Ishikawa (cell line): Measurements from ENCODE around the gene CHM.

ENCODE experiments used
- CEBPB ChIP-seq: IDR thresholded peaks from 2 replicates; pipeline ENCODE4 v1.6.1; 2012
- CREB1 ChIP-seq: IDR thresholded peaks from 2 replicates; pipeline ENCODE4 v1.6.1; 2012; ENCODE audit warnings: low read depth
- EGR1 ChIP-seq: IDR thresholded peaks from 2 replicates; pipeline ENCODE4 v1.6.1; 2012
- EP300 ChIP-seq: IDR thresholded peaks from 2 replicates; pipeline ENCODE4 v1.6.1; 2012; ENCODE audit warnings: borderline replicate concordance
- FOXM1 ChIP-seq: IDR thresholded peaks from 2 replicates; pipeline ENCODE4 v1.6.1; 2012; ENCODE audit warnings: low read depth, borderline replicate concordance
- NFIC ChIP-seq: IDR thresholded peaks from 2 replicates; pipeline ENCODE4 v1.6.1; 2012
- RAD21 ChIP-seq: IDR thresholded peaks from 2 replicates; pipeline ENCODE4 v1.6.1; 2012; ENCODE audit warnings: low read depth
- TAF1 ChIP-seq: IDR thresholded peaks from 2 replicates; pipeline ENCODE4 v1.6.1; 2012; ENCODE audit warnings: low read depth, mild to moderate bottlenecking
- TCF12 ChIP-seq: IDR thresholded peaks from 2 replicates; pipeline ENCODE4 v1.6.1; 2012; ENCODE audit warnings: low read depth
- TEAD4 ChIP-seq: IDR thresholded peaks from 2 replicates; pipeline ENCODE4 v1.6.1; 2012
- YY1 ChIP-seq: IDR thresholded peaks from 2 replicates; pipeline ENCODE4 v1.6.1; 2012; ENCODE audit warnings: low read depth
- ZBTB7A ChIP-seq: IDR thresholded peaks from 2 replicates; pipeline ENCODE4 v1.6.1; 2012; ENCODE audit warnings: low read depth
- TF ChIP-seq, protein P1 (sequence below): IDR thresholded peaks from 2 replicates; pipeline ENCODE4 v1.6.1; 2012
- TF ChIP-seq, protein P2 (sequence below): IDR thresholded peaks from 2 replicates; pipeline ENCODE4 v1.6.1; 2012
- TF ChIP-seq, protein P3 (sequence below): IDR thresholded peaks from 2 replicates; pipeline ENCODE4 v1.6.1; 2012; ENCODE audit warnings: low read depth, mild to moderate bottlenecking

Gene CHM

DNA sequence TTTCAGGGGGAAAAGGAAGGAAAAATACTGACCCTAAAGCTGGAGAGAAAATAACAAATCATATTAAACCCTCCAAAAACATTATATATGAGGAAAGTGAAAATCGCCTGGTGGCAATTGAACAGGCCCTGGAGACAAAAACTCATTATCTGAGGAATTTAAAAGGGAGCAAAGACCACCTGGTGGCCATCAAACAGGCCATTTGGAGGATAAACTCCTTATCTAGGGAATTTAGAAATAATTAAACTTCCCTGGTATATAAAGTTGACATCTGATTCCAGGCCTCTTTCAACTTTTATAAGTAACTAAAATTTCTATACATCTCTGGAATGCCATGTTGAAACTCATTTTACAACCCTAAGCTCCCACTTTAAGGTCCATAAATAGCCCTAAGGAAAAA, 35.2 kb downstream of the CHM start:
- TF ChIP-seq, protein P1, sequence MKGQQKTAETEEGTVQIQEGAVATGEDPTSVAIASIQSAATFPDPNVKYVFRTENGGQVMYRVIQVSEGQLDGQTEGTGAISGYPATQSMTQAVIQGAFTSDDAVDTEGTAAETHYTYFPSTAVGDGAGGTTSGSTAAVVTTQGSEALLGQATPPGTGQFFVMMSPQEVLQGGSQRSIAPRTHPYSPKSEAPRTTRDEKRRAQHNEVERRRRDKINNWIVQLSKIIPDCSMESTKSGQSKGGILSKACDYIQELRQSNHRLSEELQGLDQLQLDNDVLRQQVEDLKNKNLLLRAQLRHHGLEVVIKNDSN = no peak
- TF ChIP-seq RAD21 (no peak), TAF1 (no peak), TCF12 (no peak), CEBPB (no peak), YY1 (no peak), TEAD4 (no peak), FOXM1 (no peak), EGR1 (no peak), EP300 (no peak), CREB1 (no peak), NFIC (no peak)
- TF ChIP-seq, protein P2, sequence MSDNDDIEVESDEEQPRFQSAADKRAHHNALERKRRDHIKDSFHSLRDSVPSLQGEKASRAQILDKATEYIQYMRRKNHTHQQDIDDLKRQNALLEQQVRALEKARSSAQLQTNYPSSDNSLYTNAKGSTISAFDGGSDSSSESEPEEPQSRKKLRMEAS = no peak
- TF ChIP-seq, protein P3, sequence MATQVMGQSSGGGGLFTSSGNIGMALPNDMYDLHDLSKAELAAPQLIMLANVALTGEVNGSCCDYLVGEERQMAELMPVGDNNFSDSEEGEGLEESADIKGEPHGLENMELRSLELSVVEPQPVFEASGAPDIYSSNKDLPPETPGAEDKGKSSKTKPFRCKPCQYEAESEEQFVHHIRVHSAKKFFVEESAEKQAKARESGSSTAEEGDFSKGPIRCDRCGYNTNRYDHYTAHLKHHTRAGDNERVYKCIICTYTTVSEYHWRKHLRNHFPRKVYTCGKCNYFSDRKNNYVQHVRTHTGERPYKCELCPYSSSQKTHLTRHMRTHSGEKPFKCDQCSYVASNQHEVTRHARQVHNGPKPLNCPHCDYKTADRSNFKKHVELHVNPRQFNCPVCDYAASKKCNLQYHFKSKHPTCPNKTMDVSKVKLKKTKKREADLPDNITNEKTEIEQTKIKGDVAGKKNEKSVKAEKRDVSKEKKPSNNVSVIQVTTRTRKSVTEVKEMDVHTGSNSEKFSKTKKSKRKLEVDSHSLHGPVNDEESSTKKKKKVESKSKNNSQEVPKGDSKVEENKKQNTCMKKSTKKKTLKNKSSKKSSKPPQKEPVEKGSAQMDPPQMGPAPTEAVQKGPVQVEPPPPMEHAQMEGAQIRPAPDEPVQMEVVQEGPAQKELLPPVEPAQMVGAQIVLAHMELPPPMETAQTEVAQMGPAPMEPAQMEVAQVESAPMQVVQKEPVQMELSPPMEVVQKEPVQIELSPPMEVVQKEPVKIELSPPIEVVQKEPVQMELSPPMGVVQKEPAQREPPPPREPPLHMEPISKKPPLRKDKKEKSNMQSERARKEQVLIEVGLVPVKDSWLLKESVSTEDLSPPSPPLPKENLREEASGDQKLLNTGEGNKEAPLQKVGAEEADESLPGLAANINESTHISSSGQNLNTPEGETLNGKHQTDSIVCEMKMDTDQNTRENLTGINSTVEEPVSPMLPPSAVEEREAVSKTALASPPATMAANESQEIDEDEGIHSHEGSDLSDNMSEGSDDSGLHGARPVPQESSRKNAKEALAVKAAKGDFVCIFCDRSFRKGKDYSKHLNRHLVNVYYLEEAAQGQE = no peak

DNA sequence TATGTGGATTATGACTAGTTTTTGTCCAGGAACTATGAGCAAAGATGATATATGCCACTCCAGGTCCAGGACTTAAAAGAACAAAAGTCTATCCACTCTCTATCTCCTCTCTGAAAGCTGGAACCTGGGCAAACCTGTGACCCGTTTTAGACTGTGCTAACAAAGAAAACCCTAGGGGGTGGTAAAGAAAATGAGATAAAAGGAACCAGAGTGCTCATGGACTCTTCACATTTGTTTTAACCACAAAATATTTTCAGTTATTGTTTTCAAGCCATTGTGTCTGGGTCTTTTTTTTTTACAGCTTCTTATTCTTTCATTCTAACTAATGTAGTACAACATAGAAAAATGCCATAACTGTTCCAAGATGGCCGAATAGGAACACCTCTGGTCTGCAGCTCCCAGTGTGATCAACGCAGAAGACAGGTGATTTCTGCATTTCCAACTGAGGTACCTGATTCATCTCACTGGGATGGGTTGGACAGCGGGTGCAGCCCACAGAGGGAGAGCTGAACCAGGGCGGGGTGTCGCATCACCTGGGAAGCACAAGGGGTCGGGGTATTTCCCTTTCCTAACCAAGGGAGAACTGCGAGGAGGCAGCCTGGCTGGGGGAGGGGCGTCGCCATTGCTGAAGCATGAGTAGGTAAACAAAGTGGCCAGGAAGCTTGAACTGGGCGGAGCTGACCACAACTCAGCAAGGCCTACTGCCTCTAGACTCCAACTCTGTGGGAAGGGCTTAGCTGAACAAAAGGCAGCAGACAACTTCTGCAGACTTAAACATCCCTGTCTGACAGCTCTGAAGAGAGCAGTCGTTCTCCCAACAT, 45.1 kb downstream of the CHM start:
- TF ChIP-seq FOXM1 (no peak), YY1 (peak; percentile 65; the same call in 1 of the 2 replicates)

DNA sequence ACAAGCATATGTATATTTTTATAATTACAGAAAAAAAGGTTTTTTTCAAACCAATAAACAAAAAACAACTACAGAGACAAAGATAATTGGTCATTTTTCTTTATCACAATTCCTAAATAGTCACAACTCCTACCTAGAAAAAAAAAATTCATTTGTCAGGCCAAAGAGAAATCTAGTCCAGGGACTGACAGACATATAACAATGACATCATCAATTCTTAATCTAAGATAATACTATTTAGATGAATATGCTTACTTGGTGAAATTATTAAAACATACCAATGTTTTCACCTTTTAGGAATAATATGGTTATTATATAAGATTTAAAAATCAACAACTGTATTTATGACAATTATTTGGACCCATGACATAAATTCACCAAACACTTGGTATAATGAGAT, 48.4 kb downstream of the CHM start:
- TF ChIP-seq, protein P2 = no peak
- no peak for TF ChIP-seq RAD21
- TF ChIP-seq YY1 = no peak
- TF ChIP-seq EGR1 = no peak
- no peak for TF ChIP-seq FOXM1
- TF ChIP-seq, protein P1 = no peak
- no peak for TF ChIP-seq ZBTB7A
- no peak for TF ChIP-seq TEAD4
- TF ChIP-seq CEBPB = no peak
- no peak for TF ChIP-seq NFIC

DNA sequence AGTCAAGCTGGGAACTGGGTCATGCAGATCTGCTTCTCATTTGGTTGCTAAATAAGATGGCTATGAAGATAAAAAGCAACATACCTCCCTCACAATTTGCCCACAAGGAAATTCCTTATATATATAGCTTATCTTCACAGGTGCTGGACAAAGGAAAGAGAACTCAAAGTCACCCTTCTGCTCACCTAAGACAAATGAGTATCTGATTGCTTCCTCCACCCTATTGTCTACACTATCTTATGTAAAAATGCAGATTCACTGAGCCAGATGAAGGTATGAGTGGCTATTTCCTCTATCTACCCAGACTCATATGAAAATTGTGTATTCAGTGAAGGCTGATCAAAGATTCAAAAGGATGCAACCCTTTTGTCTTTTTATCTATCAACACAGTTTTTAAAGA, 50.8 kb downstream of the CHM start:
- TF ChIP-seq, protein P3 = no peak
- TF ChIP-seq CREB1 (no peak), EGR1 (no peak), YY1 (no peak), ZBTB7A (no peak), RAD21 (no peak), EP300 (no peak), TCF12 (no peak), NFIC (no peak), TAF1 (no peak)
- TF ChIP-seq, protein P1 = no peak

DNA sequence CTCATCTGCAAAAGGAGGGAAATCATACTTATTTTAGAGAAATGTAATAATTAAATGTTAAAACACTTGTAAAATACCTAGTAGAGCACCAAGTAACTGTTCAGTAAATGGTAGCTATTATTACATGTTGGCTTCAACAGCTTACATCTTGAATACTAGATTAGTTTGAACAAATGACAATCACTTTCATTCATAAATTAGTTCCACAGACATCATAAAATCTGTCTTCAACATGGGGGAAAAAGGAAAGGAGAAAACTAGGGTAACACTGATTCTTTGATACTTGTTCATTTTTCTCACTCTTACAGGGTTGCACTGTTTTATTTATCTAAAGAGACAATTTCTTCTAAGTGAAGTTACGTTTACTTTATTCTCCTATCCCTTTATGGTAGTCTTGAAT, 51.7 kb downstream of the CHM start:
- TF ChIP-seq, protein P2 = no peak
- TF ChIP-seq EP300 (no peak), TEAD4 (no peak), TAF1 (no peak), EGR1 (no peak), ZBTB7A (no peak)
